GM20431 (cell line): ENCODE measurements around the gene APRT.

Source experiments
- in situ Hi-C: fragments of 300-500 bp; cut with MseI, MboI; formaldehyde crosslinking; loops from one replicate; pipeline ENCODE4 v1.15.0; 2020; ENCODE audit warnings: low sequenced_read_pairs; ENCODE audit not compliant: unreplicated experiment

Gene APRT, protein sequence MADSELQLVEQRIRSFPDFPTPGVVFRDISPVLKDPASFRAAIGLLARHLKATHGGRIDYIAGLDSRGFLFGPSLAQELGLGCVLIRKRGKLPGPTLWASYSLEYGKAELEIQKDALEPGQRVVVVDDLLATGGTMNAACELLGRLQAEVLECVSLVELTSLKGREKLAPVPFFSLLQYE

DNA sequence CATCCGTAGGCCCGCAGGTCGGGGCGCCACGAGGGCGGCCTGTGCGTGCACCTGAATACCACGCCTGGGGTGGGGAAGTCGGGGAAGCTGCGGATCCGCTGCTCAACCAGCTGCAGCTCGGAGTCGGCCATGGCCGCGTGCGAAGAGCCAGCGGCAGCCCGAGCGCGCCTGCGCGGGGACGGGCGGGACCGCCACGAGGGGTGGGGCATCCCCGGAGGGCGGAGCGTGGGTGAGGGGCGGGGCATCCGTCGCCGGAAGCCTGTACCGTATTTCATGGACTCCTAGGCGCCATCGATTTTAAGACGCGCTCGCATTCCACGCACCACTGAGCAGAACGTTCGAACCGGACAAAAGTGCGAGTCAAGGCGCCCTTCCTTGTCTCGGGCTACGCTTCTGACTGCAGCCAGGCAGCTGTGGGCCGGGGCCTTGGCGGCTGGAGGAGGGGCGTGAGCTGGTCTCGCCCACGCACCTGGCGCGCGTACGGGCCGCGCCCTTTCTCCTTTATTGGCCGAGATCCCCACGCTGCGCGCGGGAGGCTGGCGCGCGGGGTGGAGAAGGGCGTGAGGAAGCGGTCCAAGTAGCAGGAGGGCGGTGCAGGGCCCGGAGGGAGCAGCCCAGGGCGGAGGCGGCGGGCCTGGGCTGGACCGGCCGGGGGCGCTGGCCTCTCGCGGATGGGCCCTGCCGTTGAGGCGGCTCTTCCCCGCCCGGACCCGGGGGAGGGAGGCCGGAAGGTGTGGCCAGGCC lies at the start of gene APRT:
Gene APRT, minus strand, starts transcription at position 160 of the 744 bp plus-strand sequence. Its CDS starts 29 bp downstream, at position 131.
- in situ Hi-C loops = no loop called here

DNA sequence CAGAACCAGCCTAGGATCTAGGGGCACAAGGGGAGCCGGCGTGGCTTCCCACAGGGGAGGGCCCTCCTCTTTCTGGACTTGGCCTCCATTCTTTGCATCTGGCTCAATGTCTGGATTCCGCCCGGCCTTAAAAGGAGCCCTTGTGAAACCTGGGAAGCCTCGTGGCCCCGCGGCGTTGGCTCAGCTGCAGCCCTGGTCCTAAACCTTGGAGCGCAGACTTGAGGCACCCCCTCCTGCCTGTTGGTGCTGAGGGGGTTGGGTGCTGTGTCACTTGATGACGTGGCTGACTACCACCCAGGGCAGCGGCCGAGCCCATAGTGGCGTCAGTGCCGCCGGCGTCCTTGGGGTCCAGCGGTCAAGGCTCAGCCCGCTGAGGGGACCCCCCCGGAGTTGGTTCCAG lies 49.6 kb upstream of the APRT start:
- in situ Hi-C loops = no loop called here

DNA sequence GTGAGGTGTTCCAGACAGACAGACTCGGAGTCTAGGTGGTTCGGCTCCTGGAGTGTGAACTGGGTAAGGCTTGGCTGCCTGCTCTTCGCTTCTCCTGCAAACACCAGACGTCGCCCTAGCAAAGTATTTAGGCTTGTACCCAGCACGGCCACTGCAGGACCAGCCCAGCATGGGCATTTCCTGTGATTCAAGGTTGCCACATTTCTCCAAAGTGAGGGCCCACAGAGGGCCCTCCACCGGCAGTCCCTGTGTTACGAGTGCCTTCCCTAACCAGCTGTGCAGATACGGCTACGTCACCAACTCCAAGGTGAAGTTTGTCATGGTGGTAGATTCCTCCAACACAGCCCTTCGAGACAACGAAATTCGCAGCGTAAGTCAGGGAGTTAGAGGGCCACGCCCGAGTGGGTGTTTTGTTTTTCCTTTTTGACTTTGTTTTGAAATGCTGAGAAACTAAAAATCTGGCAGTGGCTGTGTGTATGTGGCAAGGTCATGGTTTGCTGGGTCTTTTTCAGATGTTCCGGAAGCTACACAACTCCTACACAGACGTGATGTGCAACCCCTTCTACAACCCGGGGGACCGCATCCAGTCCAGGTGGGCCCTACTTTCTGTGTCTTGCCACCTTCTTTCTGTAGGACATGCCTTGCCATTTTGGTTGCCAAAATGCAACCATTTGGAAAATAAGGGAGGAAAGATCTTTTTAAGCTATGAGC lies 47.8 kb upstream of the APRT start:
- in situ Hi-C loops = no loop called here

DNA sequence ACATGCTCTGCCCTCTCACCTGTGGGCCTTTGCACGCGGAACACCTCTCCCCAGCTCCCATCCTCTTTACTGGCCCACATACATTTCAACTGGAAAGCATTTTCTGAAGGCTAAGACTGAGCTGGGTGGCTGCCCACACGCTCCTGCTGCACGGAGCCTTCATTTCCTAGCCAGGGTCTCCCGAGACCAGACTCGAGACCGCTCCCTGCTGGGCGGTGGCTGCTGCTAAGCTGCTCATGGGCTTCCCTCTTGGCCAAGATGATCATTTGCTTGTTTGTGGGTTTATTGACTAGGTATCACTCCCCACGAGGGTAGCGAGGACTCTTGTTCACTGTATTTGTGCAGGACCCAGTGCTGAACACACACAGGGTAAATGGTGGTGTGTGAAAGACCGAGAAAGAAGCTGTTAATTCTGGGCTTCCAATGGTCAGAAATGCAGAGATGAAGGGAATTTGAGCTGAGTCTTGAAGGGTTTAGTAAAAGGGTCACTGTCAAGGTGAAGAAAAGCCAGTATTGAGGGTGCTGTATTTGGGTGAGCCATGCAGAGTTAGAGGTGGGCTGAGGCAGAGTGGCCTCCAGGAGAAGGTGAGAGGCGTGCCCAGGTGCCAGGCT lies 46.1 kb upstream of the APRT start:
- in situ Hi-C loops = no loop called here

DNA sequence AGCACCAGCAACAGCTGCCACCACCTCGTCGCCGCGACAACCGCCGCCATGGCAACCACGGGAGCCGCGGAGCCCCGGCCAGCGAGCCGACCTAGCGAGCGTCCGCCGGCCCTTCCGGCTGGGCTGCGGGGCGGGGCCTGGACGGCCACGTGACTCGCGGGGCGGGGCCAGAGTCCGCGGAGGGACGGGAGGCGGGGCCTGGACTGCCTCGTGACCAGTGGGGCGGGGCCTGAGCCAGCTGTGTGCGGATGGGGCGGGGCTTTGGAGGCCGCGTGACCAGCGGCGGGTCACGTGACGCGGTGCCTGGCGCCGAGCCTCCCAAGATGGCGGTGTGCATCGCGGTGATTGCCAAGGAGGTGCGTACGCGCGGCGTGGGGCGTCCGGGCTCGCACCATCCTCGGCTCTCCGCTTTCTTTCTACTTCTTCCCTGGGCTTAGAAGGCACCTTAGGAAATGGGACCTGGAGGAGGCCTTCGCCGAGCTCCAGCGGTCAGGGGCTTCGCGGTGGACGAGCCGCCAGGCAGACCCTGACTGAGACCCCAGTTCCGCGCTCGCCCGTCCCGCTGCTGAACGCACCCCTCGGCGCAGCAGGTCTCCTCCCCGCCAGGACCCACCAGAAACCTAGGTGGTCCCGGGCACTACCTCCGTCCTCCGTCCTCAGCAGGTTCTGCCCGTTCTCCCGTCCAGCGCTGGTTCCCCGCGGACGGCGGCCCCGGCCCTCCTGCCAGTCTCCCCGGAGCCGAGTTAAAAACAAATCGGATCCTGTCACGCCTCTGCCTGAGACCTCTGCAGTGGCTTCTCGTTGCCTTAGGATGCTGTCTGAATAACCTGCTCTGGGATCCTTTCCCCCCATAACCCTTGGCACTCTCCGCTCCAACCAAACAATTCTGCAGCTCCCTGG lies 45.4 kb upstream of the APRT start, which contains the start of the genes GALNS and TRAPPC2L:
Gene GALNS, minus strand, starts transcription at position 120 of the 900 bp plus-strand sequence. Its CDS starts 70 bp downstream, at position 50.
Gene TRAPPC2L, plus strand, starts transcription at position 300 of the 900 bp plus-strand sequence. Its CDS starts 24 bp downstream, at position 324.
- in situ Hi-C loops = no loop called here

DNA sequence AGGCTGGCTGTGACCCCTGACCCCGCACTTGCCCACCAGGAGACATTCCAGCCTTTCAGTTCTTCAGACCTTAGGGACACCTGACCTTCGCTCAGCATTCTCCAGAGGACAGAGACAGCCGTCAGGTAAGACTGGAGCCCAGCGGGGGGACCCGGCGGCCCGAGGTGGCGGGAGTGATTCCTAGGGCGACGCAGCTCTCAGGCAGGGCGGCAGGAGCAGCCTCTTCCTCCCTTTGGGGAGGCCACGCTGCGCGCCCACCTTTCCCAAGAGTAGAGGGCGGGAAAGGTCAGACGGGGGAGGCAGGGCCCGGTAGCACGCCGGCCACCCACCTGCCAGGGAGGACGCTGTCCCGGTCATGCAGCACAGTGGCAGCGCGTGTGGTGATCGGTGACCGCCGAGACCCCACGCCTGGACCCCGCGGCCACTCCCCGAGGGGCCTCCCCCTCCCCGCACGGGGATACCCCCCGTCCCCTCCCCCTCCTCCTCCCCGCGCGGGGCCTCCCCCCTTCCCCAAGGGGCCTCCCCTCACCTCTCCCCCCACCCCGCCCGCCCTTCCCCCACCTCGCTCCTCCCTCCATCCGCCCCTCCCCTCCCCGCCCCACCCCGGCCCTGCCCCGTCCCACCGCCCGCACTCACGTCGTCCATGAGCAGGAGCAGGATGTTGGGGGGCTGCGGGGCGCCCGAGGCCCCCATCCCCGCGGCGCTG lies 44.5 kb upstream of the APRT start:
- in situ Hi-C loops = no loop called here

DNA sequence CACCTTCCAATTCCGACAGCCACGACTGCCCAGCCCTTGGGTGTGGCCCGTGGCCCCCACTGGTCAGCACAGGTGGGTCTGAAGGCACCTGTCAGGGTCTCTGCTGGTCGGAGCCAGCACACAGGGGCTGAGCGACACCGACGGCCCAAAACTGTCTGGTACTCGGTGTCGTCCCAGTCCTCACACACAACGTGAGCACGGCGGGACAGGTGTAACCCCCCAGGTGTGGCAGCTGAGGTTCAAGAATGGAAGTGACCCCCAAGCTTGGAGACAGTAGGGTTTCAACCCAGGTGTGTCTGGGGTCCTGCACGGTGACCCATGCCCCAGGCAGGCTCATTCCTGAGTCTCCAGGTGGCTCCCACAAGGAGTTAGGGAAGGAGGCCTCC lies 44.0 kb upstream of the APRT start:
- in situ Hi-C loops = no loop called here

DNA sequence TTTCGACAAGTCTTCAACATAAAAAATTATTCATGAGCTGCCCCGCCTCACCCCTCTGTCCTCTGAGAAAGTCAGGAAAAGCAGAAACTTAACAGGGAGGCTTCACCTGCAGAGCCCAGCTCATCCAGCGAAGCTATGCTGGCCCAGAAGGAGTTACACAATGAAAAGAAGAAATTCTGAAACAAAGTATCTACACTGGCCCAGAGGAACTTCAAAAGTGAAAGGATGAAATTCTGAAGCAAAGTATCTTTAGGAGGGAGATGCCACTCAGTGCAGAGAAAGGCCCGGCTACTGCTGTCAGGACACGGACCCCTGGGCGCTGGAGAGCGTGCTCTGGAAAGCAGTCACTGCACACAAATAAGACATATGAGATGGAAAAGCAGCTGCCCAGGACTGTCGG lies 43.4 kb upstream of the APRT start:
- in situ Hi-C loops = no loop called here

DNA sequence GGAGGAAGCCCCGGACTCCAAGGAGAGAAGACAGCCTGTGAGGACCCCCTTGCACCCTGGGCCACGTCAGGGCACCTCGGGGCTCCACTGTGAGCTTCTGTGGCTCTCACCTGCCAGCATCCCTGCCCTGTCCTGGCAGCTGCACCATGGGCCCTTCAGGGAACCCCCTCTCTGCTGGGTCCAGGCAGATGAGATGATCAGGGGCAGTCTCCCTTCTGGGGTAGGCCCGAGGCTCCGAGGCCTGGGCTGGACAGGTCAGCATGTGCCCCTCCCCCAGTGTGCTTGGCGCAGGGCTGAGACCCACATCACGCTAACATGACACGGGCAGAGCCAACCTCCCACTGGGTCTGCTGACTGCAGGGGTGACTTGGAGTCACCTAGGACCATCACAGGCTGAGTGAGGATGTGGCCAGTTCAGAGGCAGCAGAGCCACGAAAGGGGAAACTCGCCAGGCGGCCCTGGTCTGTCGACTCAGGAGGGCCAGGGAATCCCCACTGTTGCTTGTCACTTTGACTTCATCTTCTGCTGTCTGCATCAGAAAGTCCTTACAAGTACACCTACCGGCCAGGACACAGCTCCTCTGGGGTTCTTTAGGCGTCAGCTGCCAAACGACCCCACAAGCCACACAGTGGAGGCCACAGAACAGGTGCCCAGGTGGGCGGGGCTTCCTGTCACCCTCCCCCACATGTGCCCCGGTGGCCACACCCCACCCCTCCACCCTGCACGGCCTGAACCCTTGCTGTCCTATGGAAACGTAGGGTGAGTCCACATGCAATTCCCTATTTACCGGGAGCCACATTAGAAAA lies 42.8 kb upstream of the APRT start:
- in situ Hi-C loops = no loop called here

DNA sequence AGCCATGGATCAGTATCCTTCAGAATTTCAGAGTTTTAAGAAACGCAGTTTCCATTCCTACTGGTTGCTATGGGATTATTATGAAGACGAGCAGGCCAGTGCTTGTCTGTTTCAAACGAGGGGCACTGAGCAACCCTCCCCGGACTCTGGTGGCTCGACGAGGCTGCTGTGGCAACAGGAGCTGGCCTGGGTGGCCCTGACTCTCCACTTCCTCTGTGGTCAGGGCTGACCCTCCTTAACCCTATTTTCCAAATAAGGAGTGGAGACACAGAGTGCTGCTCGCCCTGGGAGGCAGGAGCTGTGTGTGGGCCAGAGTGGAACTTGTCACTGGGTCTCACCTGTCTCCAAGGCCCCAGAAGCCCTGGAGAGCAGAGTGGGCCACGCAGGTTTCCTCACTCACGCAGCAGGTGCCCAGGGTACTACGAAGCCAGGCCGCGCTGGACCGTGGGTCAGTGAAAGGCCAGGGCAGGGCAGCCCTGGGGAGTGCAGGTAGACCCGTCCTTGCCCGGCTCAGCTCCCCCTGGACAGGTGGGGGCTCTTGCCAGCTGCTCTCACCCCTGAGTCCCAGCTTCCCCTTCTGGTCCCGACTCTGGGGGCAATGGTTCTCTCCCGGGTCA lies 41.7 kb upstream of the APRT start:
- in situ Hi-C loops = no loop called here

DNA sequence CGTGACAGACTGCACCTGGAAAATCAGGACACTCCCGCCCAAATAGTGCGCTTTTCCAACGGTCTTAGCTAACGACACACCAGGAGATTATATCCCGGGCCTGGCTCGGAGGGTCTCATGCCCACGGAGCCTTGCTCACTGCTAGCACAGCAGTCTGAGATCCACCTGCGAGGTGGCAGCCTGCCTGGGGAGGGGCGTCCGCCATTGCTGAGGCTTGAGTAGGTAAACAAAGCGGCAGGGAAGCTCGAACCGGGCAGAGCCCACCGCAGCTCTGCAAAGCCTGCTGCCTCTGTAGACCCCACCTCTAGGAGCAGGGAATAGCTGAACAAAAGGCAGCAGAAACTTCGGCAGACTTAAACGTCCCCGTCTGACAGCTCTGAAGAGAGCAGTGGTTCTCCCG lies 39.9 kb upstream of the APRT start:
- in situ Hi-C loops = no loop called here

DNA sequence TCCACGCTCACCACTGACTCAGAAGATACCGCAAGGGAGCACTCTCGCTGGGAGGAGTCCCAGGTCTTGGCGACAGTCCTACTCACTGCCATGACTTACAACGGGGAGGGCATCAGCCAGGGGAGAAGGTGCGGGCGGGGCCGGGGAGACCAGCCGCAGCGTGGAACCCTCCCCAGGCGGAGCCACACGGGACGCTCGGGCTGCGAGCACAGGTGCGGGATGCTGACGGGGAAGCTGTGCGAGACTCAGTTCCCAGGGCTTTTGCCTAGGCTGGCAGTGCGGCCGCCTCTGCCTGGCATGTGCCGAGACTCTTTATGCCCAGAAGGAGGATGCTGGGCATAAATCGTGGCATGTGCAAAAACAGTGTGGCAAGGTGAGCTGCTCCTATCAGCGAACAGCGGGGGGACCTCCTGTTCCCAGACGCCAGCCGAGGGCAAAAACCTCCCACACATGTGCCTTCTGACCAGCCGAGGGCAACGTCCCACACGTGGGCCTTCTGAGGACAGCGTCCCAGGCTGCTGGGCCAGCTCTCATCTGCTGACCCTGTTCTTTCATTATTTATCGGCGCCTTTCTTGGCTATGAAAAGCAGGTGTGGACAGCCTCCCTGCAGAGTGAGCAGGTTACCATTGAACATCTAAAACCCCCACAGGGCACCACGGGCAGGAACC lies 38.9 kb upstream of the APRT start:
- in situ Hi-C loops = no loop called here

DNA sequence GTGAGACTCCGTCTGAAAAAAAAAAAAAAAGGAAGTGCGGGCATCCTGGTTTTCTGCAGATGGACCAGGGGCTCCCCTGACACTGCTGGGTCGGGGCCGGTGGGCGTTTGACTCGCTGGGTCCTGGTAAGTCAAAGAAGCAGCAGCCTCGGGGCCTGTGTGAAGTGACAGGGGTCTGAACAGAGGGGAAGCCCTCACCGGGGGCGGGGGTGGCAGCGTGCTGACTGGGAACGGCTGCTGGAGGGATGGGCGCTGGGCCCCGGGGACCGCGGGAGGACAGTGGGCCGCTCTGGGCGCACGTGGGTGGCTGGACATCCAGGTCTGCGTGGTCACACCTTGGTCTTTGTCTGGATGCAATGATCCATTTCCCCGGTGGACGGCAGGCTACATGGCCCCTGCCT lies 36.8 kb upstream of the APRT start:
- in situ Hi-C loops = no loop called here

DNA sequence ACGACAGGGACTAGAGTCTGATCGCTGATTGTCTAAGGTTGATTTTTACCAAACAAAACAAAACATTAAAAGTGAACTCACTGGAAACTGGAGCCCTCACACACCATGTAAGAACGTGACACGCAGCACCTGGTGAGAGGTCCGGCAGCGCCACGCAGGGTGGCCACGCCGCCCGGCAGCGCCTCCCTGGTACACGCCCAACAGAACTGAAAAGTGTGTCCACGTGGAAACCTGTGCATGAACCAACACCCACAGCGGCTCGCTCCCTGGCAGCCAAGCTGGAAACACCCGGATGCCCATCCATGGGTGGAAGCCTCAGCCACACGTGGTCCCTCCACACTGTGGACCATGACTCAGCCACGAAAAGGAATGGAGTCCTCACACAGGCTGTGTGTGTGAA lies 35.9 kb upstream of the APRT start:
- in situ Hi-C loops = no loop called here

DNA sequence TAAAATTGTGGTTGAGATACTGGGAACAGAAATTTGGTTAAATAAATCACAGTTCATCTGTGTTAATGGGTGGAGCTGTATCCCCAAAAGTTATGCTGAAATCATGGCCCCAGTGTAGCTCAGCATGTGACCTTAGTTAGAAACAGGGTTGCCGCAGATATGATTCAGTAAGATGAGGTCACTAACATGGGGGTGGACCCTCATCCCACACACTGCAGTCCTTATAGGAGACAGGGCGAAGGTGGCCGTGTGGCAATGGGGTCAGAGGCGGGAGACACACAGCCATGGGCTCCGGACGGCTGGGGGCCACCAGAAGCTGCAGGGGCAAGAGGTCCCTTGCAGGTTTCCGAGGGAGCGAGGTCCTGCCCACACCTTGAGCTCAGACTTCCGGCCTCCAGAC lies 34.4 kb upstream of the APRT start:
- in situ Hi-C loops = no loop called here

DNA sequence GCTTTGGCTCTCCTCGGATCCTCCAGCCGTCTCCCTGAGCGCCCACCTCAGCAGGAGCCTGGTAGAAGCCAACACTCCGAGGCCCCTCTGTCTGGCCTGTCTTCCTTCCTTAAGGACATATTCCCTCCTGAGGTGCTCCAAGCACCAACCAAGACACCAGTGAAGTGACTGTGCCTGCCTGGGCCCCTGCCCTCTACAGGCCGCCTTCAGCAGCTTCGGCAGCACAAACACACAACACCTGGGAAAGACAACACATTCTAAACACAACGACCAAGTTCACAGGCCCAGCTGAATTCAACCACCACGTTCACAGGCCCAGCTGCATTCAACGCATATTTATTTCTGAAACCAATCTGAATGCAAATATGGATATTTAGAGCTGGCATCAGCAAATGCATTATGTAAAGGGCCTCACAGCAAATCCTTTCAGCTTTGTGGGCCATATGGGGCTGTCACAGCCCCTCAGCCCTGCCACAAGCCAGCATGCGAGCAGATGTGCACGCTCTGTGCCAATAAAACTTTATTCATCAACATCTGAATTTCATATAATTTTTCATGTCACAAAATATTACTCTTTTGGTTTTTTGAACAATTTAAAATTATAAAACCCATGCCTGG lies 32.8 kb upstream of the APRT start:
- in situ Hi-C loops = no loop called here

DNA sequence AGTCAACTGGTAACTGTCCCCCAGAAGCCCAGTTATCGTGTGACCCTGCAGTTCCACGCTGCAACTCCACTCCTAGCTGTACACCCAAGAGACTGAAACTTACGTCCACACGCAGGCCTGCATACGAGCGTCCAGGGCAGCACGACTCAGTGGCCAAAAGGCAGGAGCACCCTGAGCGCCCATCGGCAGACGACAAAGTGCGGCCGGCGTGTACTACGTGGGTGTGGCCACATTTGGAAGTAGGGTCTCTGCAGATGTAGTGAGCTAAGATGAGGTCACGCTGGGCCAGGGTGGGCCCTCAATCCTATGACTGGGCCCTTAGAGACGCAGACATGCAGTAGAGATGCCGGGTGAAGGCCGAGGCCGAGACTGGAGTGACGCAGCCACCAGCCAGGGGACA lies 31.5 kb upstream of the APRT start:
- in situ Hi-C loops = no loop called here
